ENCODE results near the gene RHBDD2. TPM values are rescaled to one million over a fixed set of nuclear protein-coding genes. Genes with fewer than 3 reads are reported as not detected.
"Not testable (repeated sequence)": the region's sequence is repeated elsewhere in the genome, so short reads cannot be mapped to it uniquely, and the experiment has no call there.

The RHBDD2 gene
- total and polyA plus RNA-seq, 4 experiments from 2014 or later: 47.1 to 119 (median 80.7) TPM

DNA sequence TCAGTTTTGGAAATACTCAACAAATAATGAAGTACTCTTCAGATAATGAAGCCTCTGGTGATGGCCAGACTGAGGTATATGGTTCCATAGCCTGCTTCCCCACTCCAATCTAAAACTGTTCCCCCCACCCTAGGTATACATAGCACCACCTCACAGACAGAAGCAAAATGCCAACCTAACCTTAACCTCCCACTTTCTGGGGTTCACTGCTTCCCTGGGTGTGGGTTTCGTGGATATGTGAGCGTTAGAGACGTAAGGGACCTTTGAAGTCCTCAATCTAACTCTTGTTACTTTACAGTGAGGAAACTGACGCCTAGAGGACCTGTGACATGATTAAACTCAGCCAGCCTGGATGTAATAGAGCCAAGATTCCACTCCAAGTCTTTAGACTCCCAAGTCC lies 1.4 kb downstream of the RHBDD2 start:
- ChIA-PET CTCF (ENCODE audit: partially characterized antibody) (interaction anchor here (1.2 kb wide), 1 partner anchor 14 kb away, joined by 4 read pairs; no protein-coding TSS in a partner anchor), POLR2A (ENCODE audit: partially characterized antibody) (interaction anchor here (0.7 to 3.3 kb wide), 4 partner anchors 9 to 129 kb away, joined by 3 to 62 read pairs (median 8); partner anchors contain the start of genes POR and TMEM120A)
- peak overlapping the region; percentile 91 for H3K27ac ChIP-seq (ENCODE audit: low read depth, low read length)
- H3K27me3 ChIP-seq (ENCODE audit: insufficient read depth, low read length): no peaks in the 10 kb centered on the region
- Mint-ChIP-seq H3K4me3 (peak overlapping the region; percentile 91 to 99 (median 98)), H3K36me3 (peaks cover 18 to 50% of the 10 kb centered on the region in 2 donors), H3K4me1 (peaks cover 23 to 39% (median 32%) of the 10 kb centered on the region in 4 donors), H3K27me3 (no peaks in the 10 kb centered on the region), H3K9me3 (no peaks in the 10 kb centered on the region), H3K27ac (peak overlapping the region; percentile 96 to 100 (median 98))
- intact Hi-C loops (cut with micrococcal nuclease): no loop called here
- H3K4me3 ChIP-seq (ENCODE audit: low read length in 2 of 2): peak overlapping the region in 1 of 2 donors; percentile 89
- peak in 1 of 5 donors; percentile 54 for DNase-seq
- H3K9me3 ChIP-seq (ENCODE audit: control insufficient read depth in 1 of 2, low read length in 2 of 2): no peaks in the 10 kb centered on the region
- peaks cover 33% of the 10 kb centered on the region for H3K36me3 ChIP-seq (ENCODE audit: insufficient read depth, low read length)
- H3K4me1 ChIP-seq (ENCODE audit: insufficient read depth, low read length): peaks cover 25% of the 10 kb centered on the region

DNA sequence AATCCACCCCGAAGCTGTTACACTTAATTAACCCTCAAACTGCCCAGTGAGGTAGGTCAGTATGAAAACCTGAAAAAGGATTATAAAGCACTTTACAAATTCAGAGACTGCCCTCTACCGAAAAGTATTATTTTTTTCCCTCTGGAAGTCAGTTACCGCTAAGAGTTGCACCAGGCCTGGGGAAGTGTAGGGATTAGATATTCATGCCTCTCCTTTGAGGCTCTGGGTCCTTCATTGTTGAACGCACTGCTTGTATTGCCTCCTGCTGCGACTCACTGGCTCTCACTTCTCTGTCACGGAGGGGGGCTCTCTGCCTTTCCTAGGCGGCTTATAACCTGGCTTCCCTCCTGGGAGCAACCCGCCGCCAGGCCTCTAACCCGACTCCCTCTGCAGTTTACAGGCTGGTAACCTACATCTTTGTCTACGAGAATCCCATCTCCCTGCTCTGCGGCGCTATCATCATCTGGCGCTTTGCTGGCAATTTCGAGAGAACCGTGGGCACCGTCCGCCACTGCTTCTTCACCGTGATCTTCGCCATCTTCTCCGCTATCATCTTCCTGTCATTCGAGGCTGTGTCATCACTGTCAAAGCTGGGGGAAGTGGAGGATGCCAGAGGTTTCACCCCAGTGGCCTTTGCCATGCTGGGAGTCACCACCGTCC lies 2.7 kb downstream of the RHBDD2 start:
- POLR2A ChIA-PET (ENCODE audit: partially characterized antibody): interaction anchor here (1.9 kb wide), 1 partner anchor 33 kb away, joined by 13 read pairs; the partner anchor contains the start of gene POR
- CTCF ChIA-PET (ENCODE audit: partially characterized antibody): no interaction called here
- Histone ChIP-seq H3K36me3 (ENCODE audit: insufficient read depth, low read length) (peaks cover 42% of the 10 kb centered on the region), H3K4me3 (ENCODE audit: low read length in 2 of 2) (no peak overlapping the region), H3K27me3 (ENCODE audit: insufficient read depth, low read length) (no peaks in the 10 kb centered on the region), H3K27ac (ENCODE audit: low read depth, low read length) (no peak overlapping the region), H3K9me3 (ENCODE audit: control insufficient read depth in 1 of 2, low read length in 2 of 2) (no peaks in the 10 kb centered on the region), H3K4me1 (ENCODE audit: insufficient read depth, low read length) (peaks cover 25% of the 10 kb centered on the region)
- no peak for DNase-seq
- Mint-ChIP-seq H3K36me3 (peaks cover 27 to 62% of the 10 kb centered on the region in 2 donors), H3K4me3 (peak overlapping the region in 2 of 8 donors; percentile 12 to 63), H3K27me3 (no peaks in the 10 kb centered on the region), H3K9me3 (no peaks in the 10 kb centered on the region), H3K27ac (peak overlapping the region in 6 of 7 donors; percentile 22 to 98 (median 72)), H3K4me1 (peaks cover 23 to 39% (median 32%) of the 10 kb centered on the region in 4 donors)
- intact Hi-C loops (cut with micrococcal nuclease): no loop called here

DNA sequence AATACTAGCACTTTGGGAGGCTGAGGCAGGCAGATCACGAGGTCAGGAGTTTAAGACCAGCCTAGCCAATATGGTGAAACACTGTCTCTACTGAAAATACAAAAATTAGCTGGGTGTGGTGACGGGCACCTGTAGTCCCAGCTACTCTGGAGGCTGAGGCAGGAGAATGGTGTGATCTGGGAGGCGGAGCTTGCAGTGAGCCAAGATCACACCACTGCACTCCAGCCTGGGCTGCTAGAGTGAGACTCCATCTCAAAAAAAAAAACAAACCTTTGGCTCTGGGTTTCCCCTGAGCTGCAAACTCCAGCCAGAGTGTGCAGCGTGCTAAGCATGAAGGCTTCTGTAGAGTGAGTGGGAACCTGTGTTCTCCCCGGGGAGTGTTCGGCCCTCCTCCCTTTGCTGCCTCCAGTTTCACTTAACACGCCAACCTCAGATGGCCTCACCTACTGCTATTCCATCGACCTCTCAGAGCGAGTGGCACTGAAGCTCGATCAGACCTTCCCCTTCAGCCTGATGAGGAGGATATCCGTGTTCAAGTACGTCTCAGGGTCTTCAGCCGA lies 4.5 kb downstream of the RHBDD2 start:
- H3K27ac ChIP-seq (ENCODE audit: low read depth, low read length); CTCF ChIA-PET (ENCODE audit: partially characterized antibody); POLR2A ChIA-PET (ENCODE audit: partially characterized antibody); H3K27me3 ChIP-seq (ENCODE audit: insufficient read depth, low read length); H3K9me3 Mint-ChIP-seq; DNase-seq; H3K27me3 Mint-ChIP-seq; H3K4me3 ChIP-seq (ENCODE audit: low read length in 2 of 2); intact Hi-C loops (cut with micrococcal nuclease); H3K9me3 ChIP-seq (ENCODE audit: control insufficient read depth in 1 of 2, low read length in 2 of 2): not testable (repeated sequence)
- peak overlapping the region in 1 of 8 donors; percentile 7 for H3K4me3 Mint-ChIP-seq
- H3K4me1 Mint-ChIP-seq: peaks cover 18 to 33% (median 27%) of the 10 kb centered on the region in 4 donors
- Histone ChIP-seq H3K36me3 (ENCODE audit: insufficient read depth, low read length) (peaks cover 55% of the 10 kb centered on the region), H3K4me1 (ENCODE audit: insufficient read depth, low read length) (peaks cover 20% of the 10 kb centered on the region)
- peak overlapping the region in 4 of 7 donors; percentile 6 to 67 (median 42) for H3K27ac Mint-ChIP-seq
- H3K36me3 Mint-ChIP-seq: peaks cover 35 to 71% of the 10 kb centered on the region in 2 donors

- peaks cover 13 to 30% (median 22%) of the 10 kb centered on the region in 4 donors for H3K4me1 Mint-ChIP-seq
These were observed 5.6 kb downstream of the RHBDD2 start for GRCh38 chr7:75884476-75884875.

DNA sequence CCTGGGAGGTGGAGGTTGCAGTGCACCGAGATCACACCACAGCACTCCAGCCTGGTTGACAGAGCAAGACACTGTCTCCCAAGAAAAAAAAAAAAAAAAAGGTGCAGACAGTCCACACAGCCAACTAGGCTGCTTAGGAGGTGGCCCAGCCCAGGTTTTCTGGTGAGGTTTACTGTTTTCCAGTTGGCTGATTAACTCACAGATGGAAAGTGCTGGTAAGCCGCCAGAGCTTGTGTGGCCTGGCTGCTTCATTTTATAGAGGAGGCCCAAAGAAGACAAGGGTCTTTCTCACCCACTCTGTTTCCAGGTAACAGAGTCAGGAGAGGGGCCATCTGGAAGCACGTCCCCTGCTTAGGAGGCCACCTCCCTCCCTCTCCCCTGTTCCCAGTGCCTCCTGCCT lies 6.2 kb downstream of the RHBDD2 start:
- peaks cover 10% of the 10 kb centered on the region for H3K4me1 ChIP-seq (ENCODE audit: insufficient read depth, low read length)
- no peaks in the 10 kb centered on the region for H3K27me3 Mint-ChIP-seq
- peaks cover 8 to 26% (median 17%) of the 10 kb centered on the region in 4 donors for H3K4me1 Mint-ChIP-seq
- no peaks in the 10 kb centered on the region for H3K9me3 Mint-ChIP-seq
- H3K9me3 ChIP-seq (ENCODE audit: control insufficient read depth in 1 of 2, low read length in 2 of 2): no peaks in the 10 kb centered on the region
- intact Hi-C loops (cut with micrococcal nuclease): no loop called here
- H3K27ac Mint-ChIP-seq: peak overlapping the region in 1 of 7 donors; percentile 42
- no peak overlapping the region for H3K27ac ChIP-seq (ENCODE audit: low read depth, low read length)
- H3K27me3 ChIP-seq (ENCODE audit: insufficient read depth, low read length): no peaks in the 10 kb centered on the region
- ChIA-PET POLR2A (ENCODE audit: partially characterized antibody) (interaction anchor here (0.8 to 1.5 kb wide), 3 partner anchors 30 to 110 kb away, joined by 3 read pairs; partner anchors contain the start of genes POR and TMEM120A), CTCF (ENCODE audit: partially characterized antibody) (interaction anchor here (2.3 kb wide), 1 partner anchor 135 kb away, joined by 12 read pairs; no protein-coding TSS in a partner anchor)
- H3K4me3 Mint-ChIP-seq: no peak overlapping the region
- H3K36me3 ChIP-seq (ENCODE audit: insufficient read depth, low read length): peaks cover 59% of the 10 kb centered on the region
- no peak overlapping the region for H3K4me3 ChIP-seq (ENCODE audit: low read length in 2 of 2)
- DNase-seq: no peak
- peaks cover 41 to 71% of the 10 kb centered on the region in 2 donors for H3K36me3 Mint-ChIP-seq

More at GRCh38 chr7:75884476-75884875, 5.6 kb downstream of the RHBDD2 start:
- H3K36me3 ChIP-seq (ENCODE audit: insufficient read depth, low read length): peaks cover 59% of the 10 kb centered on the region
- Mint-ChIP-seq H3K27ac (no peak overlapping the region), H3K4me3 (no peak overlapping the region), H3K36me3 (peaks cover 41 to 73% of the 10 kb centered on the region in 2 donors), H3K27me3 (no peaks in the 10 kb centered on the region), H3K9me3 (no peaks in the 10 kb centered on the region)
- ChIA-PET POLR2A (ENCODE audit: partially characterized antibody) (interaction anchor here (0.8 to 1.5 kb wide), 2 partner anchors 30 to 32 kb away, joined by 3 read pairs; partner anchors contain the start of gene POR), CTCF (ENCODE audit: partially characterized antibody) (no interaction called here)
- peaks cover 16% of the 10 kb centered on the region for H3K4me1 ChIP-seq (ENCODE audit: insufficient read depth, low read length)
- no peak overlapping the region for H3K27ac ChIP-seq (ENCODE audit: low read depth, low read length)
- H3K4me3 ChIP-seq (ENCODE audit: low read length in 2 of 2): no peak overlapping the region
- no peaks in the 10 kb centered on the region for H3K9me3 ChIP-seq (ENCODE audit: control insufficient read depth in 1 of 2, low read length in 2 of 2)
- DNase-seq: no peak
- no peaks in the 10 kb centered on the region for H3K27me3 ChIP-seq (ENCODE audit: insufficient read depth, low read length)
- intact Hi-C loops (cut with micrococcal nuclease): no loop called here

DNA sequence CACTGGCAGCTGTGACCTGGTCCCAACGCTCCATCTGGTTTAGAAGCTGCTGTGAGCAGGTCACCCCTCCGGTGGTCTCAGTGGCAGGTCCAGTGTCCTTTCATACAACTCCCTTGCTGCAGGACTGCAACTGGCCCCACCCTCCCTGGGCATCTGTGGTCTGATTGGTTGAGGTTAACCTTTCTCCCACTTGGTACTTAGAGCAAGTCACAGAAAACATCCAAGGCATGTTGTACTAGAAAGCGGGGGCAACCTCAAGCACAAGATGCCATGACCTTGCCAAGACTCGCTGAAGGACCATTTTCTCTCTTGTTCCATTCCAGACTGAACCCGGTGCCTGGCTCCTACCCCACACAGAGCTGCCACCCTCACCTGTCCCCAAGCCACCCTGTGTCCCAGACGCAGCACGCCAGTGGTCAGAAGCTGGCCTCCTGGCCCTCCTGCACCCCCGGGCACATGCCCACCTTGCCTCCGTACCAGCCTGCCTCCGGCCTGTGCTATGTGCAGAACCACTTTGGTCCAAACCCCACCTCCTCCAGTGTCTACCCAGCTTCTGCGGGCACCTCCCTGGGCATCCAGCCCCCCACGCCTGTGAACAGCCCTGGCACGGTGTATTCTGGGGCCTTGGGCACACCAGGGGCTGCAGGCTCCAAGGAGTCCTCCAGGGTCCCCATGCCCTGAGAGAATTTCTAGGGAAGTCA lies 9.0 kb downstream of the RHBDD2 start:
- CTCF ChIA-PET (ENCODE audit: partially characterized antibody): no interaction called here
- Histone ChIP-seq H3K27me3 (ENCODE audit: insufficient read depth, low read length) (no peaks in the 10 kb centered on the region), H3K36me3 (ENCODE audit: insufficient read depth, low read length) (peaks cover 43% of the 10 kb centered on the region), H3K4me1 (ENCODE audit: insufficient read depth, low read length) (no peaks in the 10 kb centered on the region), H3K4me3 (ENCODE audit: low read length in 2 of 2) (no peak overlapping the region), H3K27ac (ENCODE audit: low read depth, low read length) (no peak overlapping the region), H3K9me3 (ENCODE audit: control insufficient read depth in 1 of 2, low read length in 2 of 2) (no peaks in the 10 kb centered on the region)
- intact Hi-C loops (cut with micrococcal nuclease): no loop called here
- H3K27me3 Mint-ChIP-seq: no peaks in the 10 kb centered on the region
- DNase-seq: no peak
- peaks cover 31 to 48% of the 10 kb centered on the region in 2 donors for H3K36me3 Mint-ChIP-seq
- H3K4me3 Mint-ChIP-seq: no peak overlapping the region
- POLR2A ChIA-PET (ENCODE audit: partially characterized antibody): no interaction called here
- H3K27ac Mint-ChIP-seq: peak overlapping the region in 2 of 7 donors; percentile 35 to 60
- peaks cover 0 to 2% (median 0%) of the 10 kb centered on the region in 8 donors for H3K9me3 Mint-ChIP-seq
- H3K4me1 Mint-ChIP-seq: peaks cover 0 to 9% (median 1%) of the 10 kb centered on the region in 4 donors
